Naive thymus-derived CD4-positive, alpha-beta T cell (primary cell): ENCODE measurements around the gene KCNH5. TPM values are rescaled to one million over a fixed set of nuclear protein-coding genes. Genes with fewer than 3 reads are reported as not detected.

ENCODE experiments used
- ATAC-seq: fragments of 150-1000 bp; cut with Tn5 transposase; 2 replicates; pipeline ENCODE4 v1.10.0; 2021; ENCODE audit warnings: mild to moderate bottlenecking, moderate library complexity
- CTCF ChIA-PET: fragments of 350-600 bp; sonication (Branson Sonifier 250); formaldehyde crosslinking; loops from one replicate; lab custom pipeline; 2021; ENCODE audit warnings: antibody characterized with exemption; lab: Charles Lee
- POLR2A ChIA-PET: fragments of 350-600 bp; sonication (Branson Sonifier 250); formaldehyde crosslinking; loops from one replicate; lab custom pipeline; 2021; ENCODE audit warnings: antibody characterized with exemption, inconsistent platforms; lab: Charles Lee
- DNase-seq, 9 donors: peaks; one replicate each; pipeline versions ENCODE4 v3.0.0 to v3.0.0-alpha.2; 2020 to 2022; ENCODE audit warnings: mixed read lengths in 1 of 9
- H3K27ac ChIP-seq: one replicate; pipeline ENCODE4 v1.7.0; 2013; ENCODE audit warnings: mild to moderate bottlenecking, low read depth, low read length, moderate library complexity
- H3K27me3 ChIP-seq, 2 donors: one replicate each; pipeline ENCODE4 v1.7.0; 2013; ENCODE audit warnings: low read length in 2 of 2, mild to moderate bottlenecking in 2 of 2, moderate library complexity in 2 of 2; ENCODE audit not compliant: control insufficient read depth in 2 of 2, insufficient read depth in 2 of 2
- H3K36me3 ChIP-seq, 3 experiments: 1 replicate in 2 of 3; 2 replicates in 1 of 3; pipeline ENCODE4 v1.7.0; 2013; ENCODE audit warnings: low read length in 3 of 3, mild to moderate bottlenecking in 3 of 3, moderate library complexity in 1 of 3; ENCODE audit not compliant: insufficient read depth in 3 of 3, control insufficient read depth in 2 of 3
- H3K4me1 ChIP-seq, 2 donors: one replicate each; pipeline ENCODE4 v1.7.0; 2013; ENCODE audit warnings: low read length in 2 of 2, mild to moderate bottlenecking in 2 of 2, moderate library complexity in 1 of 2; ENCODE audit not compliant: control insufficient read depth in 2 of 2, insufficient read depth in 2 of 2
- H3K4me3 ChIP-seq: 2 replicates; pipeline ENCODE4 v1.7.0; 2013; ENCODE audit warnings: mild to moderate bottlenecking, low read length
- H3K9me3 ChIP-seq, 3 experiments: 1 replicate in 2 of 3; 2 replicates in 1 of 3; pipeline ENCODE4 v1.7.0; 2013; ENCODE audit warnings: low read length in 3 of 3; ENCODE audit not compliant: control insufficient read depth in 2 of 3
- H3K27ac Mint-ChIP-seq, 9 donors: one replicate each; pipeline ENCODE4 v1.8.0; 2020 to 2022; ENCODE audit warnings: mixed read lengths in 9 of 9, mild to moderate bottlenecking in 8 of 9, moderate library complexity in 5 of 9, inconsistent platforms in 2 of 9
- H3K27me3 Mint-ChIP-seq, 5 donors: one replicate each; pipeline ENCODE4 v1.8.0; 2021 to 2022; ENCODE audit warnings: mixed read lengths in 5 of 5, mild to moderate bottlenecking in 1 of 5
- H3K36me3 Mint-ChIP-seq, 5 donors: one replicate each; pipeline ENCODE4 v1.8.0; 2020 to 2022; ENCODE audit warnings: mixed read lengths in 5 of 5, mild to moderate bottlenecking in 3 of 5, inconsistent platforms in 1 of 5
- H3K4me1 Mint-ChIP-seq, 7 donors: one replicate each; pipeline ENCODE4 v1.8.0; 2020 to 2022; ENCODE audit warnings: mixed read lengths in 7 of 7, mild to moderate bottlenecking in 3 of 7, inconsistent platforms in 1 of 7
- H3K4me3 Mint-ChIP-seq, 10 donors: one replicate each; pipeline ENCODE4 v1.8.0; 2020 to 2022; ENCODE audit warnings: mild to moderate bottlenecking in 10 of 10, mixed read lengths in 10 of 10, moderate library complexity in 6 of 10, inconsistent platforms in 2 of 10
- H3K9me3 Mint-ChIP-seq, 11 donors: one replicate each; pipeline ENCODE4 v1.8.0; 2020 to 2022; ENCODE audit warnings: mixed read lengths in 11 of 11, mild to moderate bottlenecking in 4 of 11, inconsistent platforms in 1 of 11, moderate library complexity in 1 of 11
- intact Hi-C, 2 donors: fragments of 100-400 bp; cut with micrococcal nuclease; formaldehyde crosslinking; loops; one replicate each; pipeline ENCODE4 v1.15.1; 2023
- polyA plus RNA-seq, 2 donors: library from polyadenylated mRNA; unstranded; fragments of 300-500 nt; fragmentation: Illumina TruSeq; gene quantifications; one replicate each; pipeline ENCODE4 v1.2.3, GENCODE V29; 2021
- total RNA-seq, 6 experiments: library from RNA in 5 of 6; stranded (reverse) in 5 of 6; gene quantifications; 1 replicate in 5 of 6; 2 replicates in 1 of 6; pipeline ENCODE4 v1.2.3 and lab custom pipeline; 2021 to 2026

The KCNH5 gene
- total and polyA plus RNA-seq, 7 experiments from 2014 or later, result not detected

DNA sequence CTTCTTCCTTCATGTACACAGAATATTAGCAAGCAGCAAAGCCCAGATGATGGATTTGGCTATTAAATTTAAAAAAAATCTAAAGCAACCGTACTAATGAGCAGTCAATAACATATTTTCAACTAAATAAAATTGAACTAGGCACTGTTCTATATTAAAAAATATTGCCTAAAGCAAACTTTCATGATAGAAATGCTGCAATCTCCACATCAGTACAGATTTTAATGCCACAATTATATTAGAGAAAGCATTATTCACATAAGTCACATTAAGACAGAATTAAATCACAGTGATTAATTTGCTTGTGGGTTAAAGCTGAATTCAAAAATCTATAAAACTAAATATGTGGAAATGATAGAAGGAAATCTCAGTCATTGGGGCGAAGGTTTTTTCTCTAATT lies 200.7 kb downstream of the KCNH5 start:
- no peak for DNase-seq
- H3K9me3 ChIP-seq, result no peaks in the 10 kb centered on the region
- ChIA-PET POLR2A (no interaction called here), CTCF (no interaction called here)
- H3K27me3 ChIP-seq, result no peaks in the 10 kb centered on the region
- Mint-ChIP-seq H3K27me3 (peaks cover 0 to 19% (median 13%) of the 10 kb centered on the region in 5 donors), H3K36me3 (no peaks in the 10 kb centered on the region), H3K9me3 (peaks cover 0 to 7% (median 0%) of the 10 kb centered on the region in 11 donors), H3K27ac (no peak overlapping the region), H3K4me1 (no peaks in the 10 kb centered on the region), H3K4me3 (no peak overlapping the region)
- H3K4me3 ChIP-seq, result no peak overlapping the region
- no peak for ATAC-seq
- no peak overlapping the region for H3K27ac ChIP-seq
- intact Hi-C loops, result no loop called here
- no peaks in the 10 kb centered on the region for H3K36me3 ChIP-seq
- no peaks in the 10 kb centered on the region for H3K4me1 ChIP-seq

DNA sequence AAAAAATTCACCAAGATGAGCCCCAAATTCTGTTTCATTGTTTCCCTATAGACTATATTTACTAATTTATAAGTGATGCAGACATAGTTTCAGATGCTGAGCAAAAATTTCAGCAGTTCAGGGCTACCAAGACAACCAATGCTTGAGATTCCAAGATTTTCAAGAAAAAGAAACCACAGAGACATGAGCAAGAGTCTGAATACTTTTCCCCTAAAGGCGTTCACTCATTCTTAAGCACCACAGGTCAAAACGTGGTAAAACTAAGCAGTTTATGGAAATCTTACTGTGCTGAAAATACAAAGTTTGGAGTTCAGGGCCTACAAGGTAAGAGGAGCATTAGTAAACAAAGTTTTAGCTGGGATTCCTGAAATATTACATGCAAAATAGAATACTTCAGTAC lies 221.2 kb downstream of the KCNH5 start:
- no peak for ATAC-seq
- Histone ChIP-seq H3K36me3 (no peaks in the 10 kb centered on the region), H3K4me3 (no peak overlapping the region), H3K9me3 (peaks cover 0 to 3% (median 0%) of the 10 kb centered on the region in 3 experiments), H3K4me1 (no peaks in the 10 kb centered on the region), H3K27ac (no peak overlapping the region), H3K27me3 (no peaks in the 10 kb centered on the region)
- H3K4me3 Mint-ChIP-seq, result no peak overlapping the region
- ChIA-PET POLR2A (no interaction called here), CTCF (no interaction called here)
- DNase-seq, result no peak
- intact Hi-C loops, result no loop called here
- no peak overlapping the region for H3K27ac Mint-ChIP-seq
- H3K9me3 Mint-ChIP-seq, result peaks cover 4 to 20% (median 9%) of the 10 kb centered on the region in 11 donors
- no peaks in the 10 kb centered on the region for H3K36me3 Mint-ChIP-seq
- H3K4me1 Mint-ChIP-seq, result no peaks in the 10 kb centered on the region
- no peaks in the 10 kb centered on the region for H3K27me3 Mint-ChIP-seq

DNA sequence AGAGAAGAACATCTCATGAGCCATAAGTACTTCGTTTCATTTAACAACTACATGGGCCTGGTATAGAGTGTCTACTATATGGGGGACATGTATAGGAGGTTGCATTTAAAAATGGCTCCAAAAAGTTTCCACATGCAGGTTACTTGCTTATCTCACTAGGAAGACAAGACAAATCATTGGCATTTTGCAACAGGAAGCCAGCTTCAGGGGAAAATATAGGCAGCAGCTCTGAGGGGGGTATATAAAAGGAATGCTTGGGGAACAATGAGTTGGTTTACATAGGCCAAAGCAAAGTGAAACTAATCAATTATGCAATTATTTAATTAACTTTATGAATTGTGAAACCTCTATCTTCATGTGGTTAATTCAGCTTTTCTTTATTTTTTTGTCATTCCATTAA lies 225.3 kb downstream of the KCNH5 start:
- CTCF ChIA-PET, result no interaction called here

DNA sequence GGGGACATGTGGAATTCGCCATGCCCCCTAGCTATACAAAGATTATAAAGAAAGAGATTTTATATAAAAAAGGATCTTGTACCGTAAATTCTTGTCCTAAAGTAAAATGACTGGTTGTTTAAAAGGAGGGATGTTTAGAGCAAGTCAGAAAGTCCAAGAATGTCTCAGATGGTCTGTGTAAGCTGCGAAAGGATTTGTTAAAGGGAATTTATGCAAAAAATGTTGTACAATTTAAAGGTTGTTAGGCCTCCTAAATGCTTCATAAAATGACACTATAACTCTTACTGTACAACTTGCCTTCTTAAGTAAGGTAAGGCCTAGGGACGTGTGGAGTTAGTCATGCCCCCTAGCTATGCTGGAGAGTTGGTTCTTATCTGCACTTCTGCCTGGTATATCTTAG lies 237.6 kb downstream of the KCNH5 start:
- intact Hi-C loops, result no loop called here
- H3K9me3 ChIP-seq, result no peaks in the 10 kb centered on the region
- POLR2A ChIA-PET, result no interaction called here
- CTCF ChIA-PET, result no interaction called here
- peaks cover 0 to 4% (median 0%) of the 10 kb centered on the region in 5 donors for H3K36me3 Mint-ChIP-seq
- peaks cover 0 to 10% (median 5%) of the 10 kb centered on the region in 5 donors for H3K27me3 Mint-ChIP-seq
- H3K4me3 ChIP-seq, result no peak overlapping the region
- H3K9me3 Mint-ChIP-seq, result peaks cover 0 to 6% (median 3%) of the 10 kb centered on the region in 11 donors
- H3K4me1 ChIP-seq, result no peaks in the 10 kb centered on the region
- no peak overlapping the region for H3K4me3 Mint-ChIP-seq
- no peak overlapping the region for H3K27ac Mint-ChIP-seq
- no peaks in the 10 kb centered on the region for H3K4me1 Mint-ChIP-seq
- DNase-seq (no peak), ATAC-seq (no peak)
- H3K27me3 ChIP-seq, result no peaks in the 10 kb centered on the region
- no peaks in the 10 kb centered on the region for H3K36me3 ChIP-seq
- no peak overlapping the region for H3K27ac ChIP-seq

More for the DNA sequence above, 225.3 kb downstream of the KCNH5 start:
- no peak overlapping the region for H3K27ac ChIP-seq
- H3K9me3 ChIP-seq, result no peaks in the 10 kb centered on the region
- POLR2A ChIA-PET, result no interaction called here
- Mint-ChIP-seq H3K27me3 (no peaks in the 10 kb centered on the region), H3K9me3 (peaks cover 0 to 27% (median 7%) of the 10 kb centered on the region in 11 donors), H3K27ac (no peak overlapping the region), H3K36me3 (no peaks in the 10 kb centered on the region), H3K4me3 (no peak overlapping the region), H3K4me1 (no peaks in the 10 kb centered on the region)
- DNase-seq (no peak), ATAC-seq (no peak)
- H3K36me3 ChIP-seq, result no peaks in the 10 kb centered on the region
- H3K27me3 ChIP-seq, result no peaks in the 10 kb centered on the region
- H3K4me3 ChIP-seq, result no peak overlapping the region
- no peaks in the 10 kb centered on the region for H3K4me1 ChIP-seq
- intact Hi-C loops, result no loop called here

DNA sequence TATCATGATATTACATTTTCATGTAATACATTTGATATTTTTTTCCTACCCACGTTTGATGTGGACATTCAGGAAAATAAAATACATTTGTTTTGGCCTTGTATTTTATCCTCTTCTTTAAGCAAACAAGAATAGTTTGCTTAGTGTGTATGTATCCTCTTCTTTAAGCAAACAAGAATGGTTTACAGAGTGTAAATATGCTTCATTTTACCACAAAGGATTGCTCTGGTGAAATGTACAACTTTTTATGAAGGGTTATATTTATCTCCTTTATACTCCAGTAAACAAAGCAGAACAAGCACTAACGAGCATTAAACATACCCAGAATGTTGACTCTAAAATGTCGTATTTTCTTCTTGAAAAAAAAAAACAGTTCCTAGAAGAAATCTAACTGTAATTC lies 244.7 kb downstream of the KCNH5 start:
- no peaks in the 10 kb centered on the region for H3K27me3 ChIP-seq
- no peaks in the 10 kb centered on the region for H3K4me1 ChIP-seq
- H3K4me3 Mint-ChIP-seq, result no peak overlapping the region
- H3K4me3 ChIP-seq, result no peak overlapping the region
- H3K9me3 ChIP-seq, result no peaks in the 10 kb centered on the region
- ChIA-PET CTCF (no interaction called here), POLR2A (no interaction called here)
- intact Hi-C loops, result no loop called here
- H3K27me3 Mint-ChIP-seq, result peaks cover 0 to 5% (median 0%) of the 10 kb centered on the region in 5 donors
- H3K4me1 Mint-ChIP-seq, result no peaks in the 10 kb centered on the region
- H3K36me3 ChIP-seq, result no peaks in the 10 kb centered on the region
- no peak overlapping the region for H3K27ac Mint-ChIP-seq
- H3K9me3 Mint-ChIP-seq, result peaks cover 0 to 4% (median 2%) of the 10 kb centered on the region in 11 donors
- no peak overlapping the region for H3K27ac ChIP-seq
- no peak for ATAC-seq
- DNase-seq, result no peak
- H3K36me3 Mint-ChIP-seq, result peaks cover 0 to 4% (median 0%) of the 10 kb centered on the region in 5 donors

DNA sequence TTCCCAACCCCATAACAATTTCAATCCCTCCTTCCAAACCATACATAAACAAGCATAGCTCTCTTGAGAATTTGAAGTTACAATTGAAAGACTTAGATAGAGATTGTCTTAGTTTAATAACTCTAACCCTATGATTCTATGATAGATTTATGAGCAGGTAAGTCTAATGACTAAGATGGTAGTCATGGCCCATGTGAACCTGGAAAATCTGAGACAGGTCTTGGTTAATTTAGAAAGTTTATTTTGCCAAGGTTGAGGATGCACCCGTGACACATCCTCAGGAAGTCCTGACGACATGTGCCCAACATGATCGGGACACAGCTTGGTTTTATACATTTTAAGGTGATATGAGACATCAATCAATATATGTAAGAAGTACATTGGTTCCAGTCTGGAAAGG lies 248.8 kb downstream of the KCNH5 start:
- no peak overlapping the region for H3K27ac ChIP-seq
- no peaks in the 10 kb centered on the region for H3K36me3 ChIP-seq
- H3K4me1 Mint-ChIP-seq, result no peaks in the 10 kb centered on the region
- peaks cover 0 to 5% (median 0%) of the 10 kb centered on the region in 5 donors for H3K27me3 Mint-ChIP-seq
- intact Hi-C loops, result no loop called here
- DNase-seq (no peak), ATAC-seq (no peak)
- CTCF ChIA-PET, result no interaction called here
- peaks cover 0 to 4% (median 0%) of the 10 kb centered on the region in 5 donors for H3K36me3 Mint-ChIP-seq
- no peaks in the 10 kb centered on the region for H3K9me3 ChIP-seq
- H3K4me3 ChIP-seq, result no peak overlapping the region
- no peak overlapping the region for H3K27ac Mint-ChIP-seq
- H3K27me3 ChIP-seq, result no peaks in the 10 kb centered on the region
- no peak overlapping the region for H3K4me3 Mint-ChIP-seq
- no peaks in the 10 kb centered on the region for H3K4me1 ChIP-seq
- H3K9me3 Mint-ChIP-seq, result peaks cover 0 to 4% (median 0%) of the 10 kb centered on the region in 11 donors
- POLR2A ChIA-PET, result no interaction called here

DNA sequence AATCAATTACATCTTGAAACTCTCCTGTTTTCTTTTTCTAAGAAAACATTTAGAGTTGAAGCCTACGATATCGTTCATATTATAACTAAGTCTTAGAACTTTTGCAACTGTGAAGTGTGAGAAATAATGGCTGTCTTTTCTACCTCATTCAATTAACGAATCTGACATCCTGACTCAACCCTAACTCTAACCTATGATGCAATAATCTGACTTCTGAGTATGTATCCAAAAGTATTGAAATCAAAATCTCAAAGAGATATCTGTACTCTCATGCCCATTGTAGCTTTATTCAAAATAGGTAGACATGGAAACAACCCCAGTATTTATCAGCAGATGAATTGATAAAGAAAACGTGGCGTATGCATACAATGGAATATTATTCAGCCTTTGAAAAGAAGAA lies 252.7 kb downstream of the KCNH5 start:
- Mint-ChIP-seq H3K9me3 (peaks cover 0 to 28% (median 2%) of the 10 kb centered on the region in 11 donors), H3K27ac (no peak overlapping the region), H3K27me3 (no peaks in the 10 kb centered on the region), H3K36me3 (peaks cover 0 to 5% (median 0%) of the 10 kb centered on the region in 5 donors), H3K4me1 (no peaks in the 10 kb centered on the region), H3K4me3 (no peak overlapping the region)
- Histone ChIP-seq H3K27me3 (no peaks in the 10 kb centered on the region), H3K36me3 (no peaks in the 10 kb centered on the region), H3K4me1 (no peaks in the 10 kb centered on the region), H3K9me3 (no peaks in the 10 kb centered on the region), H3K27ac (no peak overlapping the region), H3K4me3 (no peak overlapping the region)
- ChIA-PET CTCF (no interaction called here), POLR2A (no interaction called here)
- ATAC-seq (no peak), DNase-seq (no peak)
- intact Hi-C loops, result no loop called here
